Hepatic stellate cell (primary cell): ENCODE data around the gene ADGRL3.
"Not testable (repeated sequence)": the region's sequence is repeated elsewhere in the genome, so short reads cannot be mapped to it uniquely, and the experiment has no call there.

Source experiments
- DNase-seq: peaks from one replicate; pipeline ENCODE4 v3.0.0; 2011; ENCODE audit warnings: low spot score

Gene ADGRL3

DNA sequence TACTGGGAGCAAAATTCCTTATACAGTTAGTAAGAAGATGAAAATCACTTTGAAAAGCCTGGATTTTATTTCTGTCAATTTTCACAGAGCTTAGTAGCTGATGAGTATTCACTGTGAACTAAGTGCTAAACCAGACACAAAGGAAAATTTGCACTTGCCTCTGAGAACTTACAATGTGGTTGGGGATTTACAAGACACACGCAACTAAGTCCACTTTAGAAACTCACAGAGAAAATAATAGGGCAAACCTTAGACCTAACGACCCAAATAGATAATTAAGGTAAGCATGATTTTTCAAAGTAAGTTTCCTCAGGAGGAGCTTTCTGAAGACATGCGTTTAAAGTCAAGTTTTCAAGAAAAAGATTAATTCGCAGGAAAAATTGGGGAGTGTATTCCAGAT, 708.9 kb downstream of the ADGRL3 start:
- no peak for DNase-seq

DNA sequence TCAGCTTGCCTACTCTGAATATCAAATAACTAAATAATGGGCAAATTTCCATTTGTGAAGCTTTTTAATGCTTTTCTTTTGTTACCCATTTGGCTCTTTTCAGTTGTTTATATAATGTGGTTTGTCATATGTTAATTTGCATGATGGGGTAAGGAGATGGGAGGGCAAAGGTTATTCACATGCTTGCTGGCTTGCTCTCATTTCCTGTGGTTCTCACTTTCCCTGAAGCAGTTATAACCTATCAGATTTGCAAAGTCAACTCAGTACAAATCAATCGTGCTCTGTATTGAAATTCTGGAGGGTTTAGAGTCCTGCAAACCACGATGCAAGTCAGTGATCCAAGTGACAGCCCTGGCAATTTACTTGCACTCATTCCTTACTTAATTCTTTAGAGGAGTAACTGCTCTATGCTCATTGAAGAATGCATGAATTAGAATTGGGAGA, 711.2 kb downstream of the ADGRL3 start:
- no peak for DNase-seq

DNA sequence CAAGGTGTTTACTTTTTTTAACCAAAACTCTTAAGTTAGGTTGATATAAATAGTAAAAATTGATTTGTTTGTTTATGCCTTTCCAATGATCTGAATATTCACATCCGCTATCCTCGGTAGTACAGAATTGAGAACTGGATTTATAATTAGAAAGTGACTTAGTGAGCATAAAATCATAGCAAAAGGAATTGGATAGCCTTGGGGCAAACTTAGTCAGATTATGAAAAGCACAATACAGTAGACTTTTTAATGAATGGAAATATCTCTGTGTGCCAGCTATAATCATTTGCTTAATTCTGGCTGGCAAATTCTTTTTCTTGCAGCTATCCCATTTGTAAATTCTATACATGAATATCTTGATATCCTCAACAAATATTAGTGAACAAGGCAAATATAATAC, 713.5 kb downstream of the ADGRL3 start:
- no peak for DNase-seq

DNA sequence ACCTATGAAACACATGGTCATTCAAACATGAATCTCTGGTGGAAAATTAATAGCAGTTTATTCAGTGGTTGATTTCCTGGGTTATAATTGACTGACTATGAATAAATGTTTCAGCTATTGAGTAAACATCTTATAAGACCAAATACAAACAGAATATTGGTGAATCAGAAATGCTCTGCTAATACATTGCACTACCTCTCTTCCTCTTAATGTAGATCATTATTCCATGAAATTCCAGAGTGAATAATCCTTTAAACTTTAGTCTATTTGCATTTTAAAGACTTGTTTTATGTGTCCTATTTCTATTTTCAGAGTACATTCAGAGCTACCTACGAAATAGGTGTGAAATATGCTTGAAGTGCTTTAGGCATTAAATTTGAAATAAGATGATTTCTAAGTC, 715.4 kb downstream of the ADGRL3 start:
- DNase-seq = no peak

DNA sequence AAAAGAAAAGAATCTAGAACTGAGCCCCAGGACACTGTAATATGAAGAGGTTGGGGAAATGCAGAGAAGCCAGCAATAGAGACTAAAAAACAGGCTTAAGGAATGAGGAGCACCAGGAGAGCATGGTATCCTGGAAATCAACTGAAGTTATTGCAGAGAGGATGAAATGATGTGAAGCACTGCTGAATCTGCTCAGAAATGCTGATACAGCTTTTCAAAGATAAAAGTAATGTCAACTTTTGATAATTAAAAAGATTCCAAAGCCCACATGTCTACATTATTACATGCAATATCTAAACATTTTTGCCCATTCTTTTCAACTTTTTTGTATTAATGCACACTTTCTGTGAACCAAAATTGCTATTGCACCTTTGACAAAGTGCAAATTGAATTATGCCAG, 718.4 kb downstream of the ADGRL3 start:
- no peak for DNase-seq

DNA sequence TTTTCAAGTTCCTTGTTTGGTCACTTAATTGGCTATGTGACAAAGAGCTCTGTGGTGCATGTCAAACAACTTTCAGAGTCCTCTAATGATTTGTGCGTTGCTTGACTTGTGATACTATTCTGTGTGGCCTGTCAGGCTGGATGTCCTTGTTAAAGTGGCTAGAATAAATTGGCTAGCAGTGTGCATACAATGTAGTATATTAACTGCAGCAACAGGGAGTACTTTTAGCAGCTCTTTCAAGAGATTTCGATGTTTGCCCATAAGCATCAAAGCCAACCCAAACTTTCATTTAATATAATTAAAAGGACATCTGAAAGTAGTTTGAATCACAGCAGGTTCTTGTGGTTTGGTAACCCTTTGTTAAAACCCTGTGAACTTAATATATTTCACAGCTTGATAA, 718.9 kb downstream of the ADGRL3 start:
- no peak for DNase-seq

DNA sequence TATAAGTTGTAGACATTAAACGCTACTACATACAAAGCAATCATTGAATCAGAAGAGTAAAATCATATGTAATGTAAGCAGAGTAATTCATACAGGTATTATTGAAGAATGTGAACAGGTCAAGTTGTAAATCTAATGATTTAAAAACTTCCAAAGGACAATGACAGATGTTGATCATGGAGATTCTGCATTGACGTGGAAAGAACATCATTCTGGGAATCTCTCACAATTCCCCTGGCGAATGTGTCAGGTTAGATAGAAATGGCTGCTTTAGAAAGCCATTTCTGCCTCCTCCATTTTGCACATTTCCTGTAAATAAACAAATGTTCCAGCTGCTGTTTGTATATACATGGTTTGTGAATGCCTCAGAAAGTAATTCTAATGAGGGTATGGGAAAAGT, 719.4 kb downstream of the ADGRL3 start:
- no peak for DNase-seq

DNA sequence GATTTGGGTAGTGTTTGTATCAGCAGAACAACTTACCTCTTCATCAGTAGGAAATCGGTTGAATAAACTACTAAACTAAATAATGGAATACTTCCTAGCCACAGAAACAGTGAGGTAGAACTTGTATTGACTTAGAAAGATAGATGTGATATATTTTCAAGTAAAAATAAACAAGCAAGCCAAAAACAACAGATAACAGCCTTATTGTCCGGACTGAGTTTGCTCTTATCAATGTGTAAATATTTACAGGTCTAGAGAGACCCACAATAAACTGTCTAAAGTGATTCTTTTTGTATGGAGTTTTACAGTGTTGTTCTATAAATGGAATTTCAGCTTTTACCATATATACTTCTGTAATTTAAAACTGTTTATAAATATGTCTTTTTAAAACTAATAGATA, 721.8 kb downstream of the ADGRL3 start:
- no peak for DNase-seq

DNA sequence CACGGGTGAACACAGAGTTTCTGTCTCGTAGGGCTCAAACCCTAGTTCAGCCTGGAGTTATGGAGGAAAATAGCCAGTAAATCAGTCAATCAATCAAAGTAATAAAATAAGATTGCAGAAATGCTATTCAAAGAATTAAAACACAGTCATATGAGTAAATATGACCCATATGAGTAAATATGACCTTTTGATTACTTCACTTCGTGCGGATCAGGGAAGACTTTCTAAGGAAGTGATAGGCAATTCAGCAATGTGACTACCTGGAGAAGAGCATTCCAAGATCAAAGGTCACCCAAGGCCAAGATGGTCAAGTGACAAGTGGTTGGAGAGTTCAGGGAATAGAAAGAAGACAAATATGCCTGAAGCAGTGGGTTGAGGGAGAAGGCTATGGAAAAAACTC, 722.6 kb downstream of the ADGRL3 start:
- DNase-seq = no peak

DNA sequence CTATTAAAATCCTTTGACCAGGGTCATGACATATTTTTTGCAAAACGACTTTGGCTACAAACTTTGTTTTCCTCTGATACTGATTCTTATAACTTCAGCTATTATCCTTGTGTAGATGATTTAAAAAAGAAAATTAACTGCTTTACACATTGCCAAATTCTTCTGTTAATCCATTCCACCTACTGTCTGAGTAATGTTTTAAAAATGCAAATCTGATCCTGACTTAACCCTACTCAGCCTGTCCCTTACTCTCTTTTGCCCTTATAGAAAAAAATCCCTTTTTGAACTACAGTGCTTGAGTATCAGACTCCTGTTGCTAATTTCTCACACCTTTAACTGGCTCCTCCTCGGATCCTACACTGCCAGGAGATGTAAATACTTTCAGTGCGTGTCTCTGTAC, 723.1 kb downstream of the ADGRL3 start:
- no peak for DNase-seq

DNA sequence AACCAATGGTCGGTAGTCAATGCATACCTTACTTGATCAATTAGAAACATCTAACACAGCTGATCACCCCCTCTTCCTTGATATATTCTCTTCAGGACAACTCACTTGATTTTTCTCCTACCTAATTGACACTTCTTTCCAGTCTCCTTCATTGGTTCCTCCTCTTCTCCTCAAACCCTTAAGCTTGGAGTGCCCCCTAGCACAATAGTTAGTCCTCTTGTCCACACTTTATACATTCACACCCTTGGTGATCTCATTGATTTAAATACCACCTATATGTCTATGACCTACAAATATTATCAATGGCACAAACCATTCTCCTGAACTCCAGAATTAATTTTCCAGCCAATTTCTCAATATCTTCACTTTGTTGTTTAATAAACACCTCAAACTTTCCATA, 724.0 kb downstream of the ADGRL3 start:
- no peak for DNase-seq

DNA sequence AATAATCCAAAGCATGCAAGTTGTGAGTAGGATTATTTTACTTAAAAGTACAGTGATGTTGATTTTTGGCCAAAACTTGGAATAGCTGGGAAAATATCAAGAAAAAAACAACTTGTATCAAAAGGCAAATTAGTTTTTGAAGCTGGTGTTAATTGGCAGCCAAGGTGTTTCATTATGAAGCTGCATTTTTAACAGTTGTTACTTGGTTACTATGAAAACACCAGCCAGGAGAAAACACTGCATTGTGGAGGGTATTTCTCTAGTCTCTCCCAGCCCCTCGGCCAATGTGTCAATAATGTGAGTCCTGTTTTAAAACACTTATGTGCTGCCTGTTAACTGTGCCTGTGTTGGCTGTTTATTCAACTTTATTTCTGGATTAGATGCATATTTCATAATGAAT, 733.4 kb downstream of the ADGRL3 start:
- no peak for DNase-seq

DNA sequence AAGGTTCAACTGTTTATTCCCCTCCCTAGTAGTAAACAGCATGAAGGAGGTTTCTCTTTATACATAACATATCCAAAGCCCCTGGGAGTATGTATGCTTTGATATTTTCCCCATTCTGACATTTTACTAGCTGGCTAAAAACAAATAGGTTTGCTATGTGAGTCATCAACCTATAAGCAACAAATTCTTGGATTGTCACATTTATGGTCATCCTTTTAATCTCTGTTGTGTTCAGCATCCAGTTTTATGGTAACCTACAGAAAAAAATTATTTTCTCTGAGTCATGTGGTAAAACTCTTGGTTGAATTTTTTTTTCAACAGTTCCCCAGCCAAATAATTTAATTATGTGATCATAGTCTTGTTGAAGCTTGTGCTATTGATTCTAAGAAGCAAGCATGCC, 734.1 kb downstream of the ADGRL3 start:
- DNase-seq = no peak

DNA sequence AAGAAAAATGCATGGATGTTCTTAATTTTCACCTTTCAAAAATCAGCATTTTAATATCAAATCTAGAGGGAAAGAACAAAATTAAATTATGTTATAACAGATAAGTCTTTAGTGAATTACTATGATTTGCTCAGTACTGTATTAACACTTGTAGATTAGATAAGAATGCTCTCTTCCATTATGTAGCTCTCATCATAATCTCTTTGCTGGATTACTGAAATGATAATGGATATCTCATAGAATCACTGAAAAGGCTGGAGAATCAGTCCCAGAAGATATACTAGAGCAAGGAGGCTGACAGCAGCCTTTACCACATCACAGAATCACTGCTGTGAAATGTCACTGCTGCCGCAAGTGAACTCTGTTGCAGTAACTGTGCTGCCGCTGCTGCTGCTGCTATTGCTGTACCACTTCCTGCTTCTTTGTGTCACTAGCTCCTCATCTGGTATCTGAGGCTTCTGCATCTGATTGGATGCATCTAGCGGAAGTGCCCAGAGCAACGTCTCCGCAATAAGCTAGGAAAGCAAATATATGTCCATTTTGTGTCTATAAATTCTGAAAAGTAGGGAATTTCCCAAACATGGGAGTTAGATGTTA, 738.2 kb downstream of the ADGRL3 start:
- no peak for DNase-seq

DNA sequence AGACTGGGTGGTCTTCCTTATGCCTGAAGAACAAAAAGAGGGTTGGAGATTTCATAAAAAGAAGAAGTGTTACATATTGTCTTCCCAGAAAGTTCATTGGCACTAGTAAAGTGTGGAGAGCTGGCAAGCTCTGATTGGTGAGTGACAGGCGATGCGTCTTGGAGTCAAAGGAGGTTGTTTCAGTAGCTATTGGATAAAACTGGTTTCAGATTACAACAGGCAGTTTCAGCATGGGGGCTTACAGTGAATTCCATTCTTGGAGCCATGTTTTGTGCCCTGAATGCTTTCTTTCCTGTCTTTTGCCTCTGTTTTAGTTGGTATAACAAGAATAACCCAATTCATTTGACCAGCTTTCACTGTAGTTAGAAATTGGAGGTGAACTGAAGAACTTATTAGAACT, 750.5 kb downstream of the ADGRL3 start:
- DNase-seq = no peak

DNA sequence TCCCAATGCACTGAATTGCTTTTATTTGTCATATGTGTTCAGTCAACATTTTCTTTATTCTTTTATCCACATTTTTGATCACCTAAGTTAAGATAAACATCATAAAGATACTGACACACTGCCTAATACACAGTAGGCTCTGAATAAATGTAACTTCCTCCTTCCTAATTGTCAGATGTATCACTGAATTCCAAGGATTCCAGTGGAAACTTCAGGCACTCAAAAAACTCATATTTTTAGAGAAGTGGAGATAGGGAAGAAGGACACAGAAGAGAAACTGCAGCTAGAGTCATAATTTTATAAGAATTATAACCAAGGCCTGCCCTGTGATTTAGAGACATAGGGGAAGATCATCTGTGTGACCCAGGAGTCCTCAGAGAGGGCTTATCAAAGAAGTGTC, 753.3 kb downstream of the ADGRL3 start:
- no peak for DNase-seq

DNA sequence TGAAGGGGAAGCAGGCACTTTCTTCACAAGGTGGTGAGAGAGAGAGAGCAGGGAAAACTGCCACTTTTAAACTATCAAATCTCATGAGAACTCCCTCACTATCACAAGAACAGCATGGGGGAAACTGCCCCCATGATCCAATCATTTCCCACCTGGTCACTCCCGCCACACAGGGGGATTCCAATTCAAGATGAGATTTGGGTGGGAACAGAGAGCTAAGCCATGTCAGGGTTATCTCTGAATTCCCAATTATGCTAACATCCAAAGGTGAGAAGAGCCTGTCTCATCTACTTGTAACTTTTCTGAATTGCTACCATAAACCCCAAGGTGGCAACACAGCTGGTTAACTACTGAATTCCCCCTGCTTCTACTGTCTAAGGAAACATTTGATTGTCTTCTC, 758.5 kb downstream of the ADGRL3 start:
- DNase-seq = no peak

DNA sequence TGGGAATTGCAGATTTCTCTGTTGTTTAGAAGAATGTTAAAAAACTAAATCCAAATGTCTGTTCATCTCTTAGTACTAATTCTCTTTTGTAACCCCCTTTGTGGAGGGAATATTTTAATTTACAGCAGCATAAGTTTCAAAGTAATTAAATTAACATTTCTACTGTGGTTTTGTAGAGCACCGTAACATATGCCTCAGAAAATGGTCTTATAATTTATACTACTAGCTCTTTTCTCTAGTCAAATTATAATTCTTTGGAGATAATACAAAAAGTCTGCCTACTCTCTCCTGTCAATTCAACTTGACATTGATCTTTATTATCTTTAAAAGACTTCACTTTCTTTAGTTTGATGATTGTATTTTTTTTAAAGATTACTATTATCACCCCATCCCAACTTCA, 759.0 kb downstream of the ADGRL3 start:
- DNase-seq = no peak

DNA sequence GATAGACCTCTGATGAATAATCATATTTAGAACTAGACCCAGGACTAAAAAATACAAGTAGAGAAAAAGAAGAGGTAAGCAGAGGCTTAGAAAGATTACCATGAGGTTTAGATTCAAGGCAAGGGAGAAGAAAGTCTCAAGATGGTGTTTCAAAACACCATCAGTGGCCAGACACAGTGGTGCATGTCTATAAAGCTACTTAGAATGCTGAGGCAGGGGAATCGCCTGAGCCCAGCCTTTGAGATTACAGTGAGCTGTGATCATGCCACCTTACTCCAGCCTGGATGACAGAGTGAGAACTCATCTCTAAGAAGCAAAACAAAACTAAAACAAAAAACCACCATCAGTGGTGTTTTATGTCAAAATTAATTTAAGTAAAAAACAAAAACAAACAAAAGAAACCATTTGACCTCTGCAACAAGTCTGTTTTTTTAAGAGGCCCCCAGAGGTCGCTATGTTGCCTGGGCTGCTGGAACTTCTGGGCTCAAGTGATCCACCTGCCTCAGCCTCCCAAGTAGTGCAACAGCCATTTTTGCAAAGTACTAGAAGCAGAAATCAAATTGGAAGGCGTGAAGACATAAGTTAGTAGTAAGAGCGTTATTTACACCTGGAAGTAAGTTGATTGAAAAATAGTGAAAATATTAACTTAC, 784.3 kb downstream of the ADGRL3 start:
- DNase-seq = no peak

DNA sequence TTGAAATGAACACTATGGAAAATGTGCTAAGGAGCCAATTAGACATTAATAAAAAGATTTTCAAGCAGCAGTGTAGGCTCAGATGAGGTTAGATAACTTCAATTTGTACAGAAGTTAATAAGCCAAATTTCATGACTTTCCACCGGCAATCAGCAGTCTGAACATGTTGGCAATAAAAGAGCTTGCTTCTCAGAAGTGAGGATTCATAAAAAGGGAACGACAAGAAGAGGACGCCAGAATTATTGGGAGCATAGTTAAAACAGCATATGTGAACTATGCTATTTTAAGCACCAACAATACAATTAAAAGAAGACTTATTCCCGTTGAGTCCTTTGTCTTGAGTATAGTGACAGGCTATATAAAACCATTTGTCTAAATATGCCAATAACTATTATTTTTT, 785.3 kb downstream of the ADGRL3 start:
- DNase-seq = no peak

DNA sequence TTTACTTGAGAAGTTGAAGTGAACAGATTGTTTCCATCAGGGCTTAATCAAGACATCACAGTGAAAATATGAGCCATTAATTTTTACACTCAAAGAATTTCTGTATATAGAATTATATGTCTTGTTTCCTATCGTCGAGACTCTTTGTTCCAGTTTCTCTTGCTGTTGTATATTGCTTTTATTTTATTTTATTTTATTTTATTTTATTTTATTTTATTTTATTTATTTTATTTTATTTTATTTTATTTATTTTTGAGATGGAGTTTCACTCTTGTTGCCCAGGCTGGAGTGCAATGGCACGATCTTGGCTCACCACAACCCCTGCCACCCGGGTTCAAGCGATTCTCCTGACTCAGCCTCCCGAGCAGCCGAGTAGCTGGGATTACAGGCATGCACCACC, 786.8 kb downstream of the ADGRL3 start:
- not testable (repeated sequence) for DNase-seq

DNA sequence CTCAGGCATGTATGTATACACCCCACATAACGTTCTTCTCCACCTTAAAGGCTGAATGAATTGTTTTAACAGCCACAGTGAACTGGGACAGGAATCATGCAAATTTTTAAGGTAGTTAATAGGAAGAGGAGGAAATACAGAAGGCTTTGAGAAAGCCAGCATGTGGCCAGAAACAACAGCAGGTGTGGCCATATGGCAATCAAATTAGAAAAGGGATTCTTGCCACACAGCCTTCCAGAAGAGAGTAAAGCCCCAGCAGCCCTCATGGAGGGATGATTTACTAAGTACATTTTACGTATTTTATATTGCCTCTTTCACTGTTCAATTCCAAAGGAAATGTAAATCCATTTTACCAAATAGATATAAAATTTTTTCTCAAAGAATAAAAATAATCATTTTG, 792.2 kb downstream of the ADGRL3 start:
- DNase-seq = no peak

DNA sequence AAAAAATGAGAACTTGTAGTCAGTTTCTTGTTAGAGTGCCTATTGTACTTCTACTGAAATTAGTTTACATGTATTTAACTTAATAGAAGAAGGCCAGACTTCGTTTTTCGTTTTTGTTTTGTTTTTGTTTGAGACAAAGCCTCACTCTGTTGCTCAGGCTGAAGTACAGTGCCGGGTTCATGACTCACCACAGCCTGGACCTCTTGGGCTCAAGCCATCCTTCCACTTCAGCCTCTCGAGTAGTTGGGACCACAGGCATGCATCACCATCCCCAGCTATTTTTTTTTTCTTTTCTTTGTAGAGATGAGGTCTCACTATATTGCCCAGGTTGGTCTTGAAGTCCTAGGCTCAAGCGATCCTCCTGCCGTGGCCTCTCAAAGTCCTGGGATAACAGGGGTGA, 793.9 kb downstream of the ADGRL3 start:
- no peak for DNase-seq

DNA sequence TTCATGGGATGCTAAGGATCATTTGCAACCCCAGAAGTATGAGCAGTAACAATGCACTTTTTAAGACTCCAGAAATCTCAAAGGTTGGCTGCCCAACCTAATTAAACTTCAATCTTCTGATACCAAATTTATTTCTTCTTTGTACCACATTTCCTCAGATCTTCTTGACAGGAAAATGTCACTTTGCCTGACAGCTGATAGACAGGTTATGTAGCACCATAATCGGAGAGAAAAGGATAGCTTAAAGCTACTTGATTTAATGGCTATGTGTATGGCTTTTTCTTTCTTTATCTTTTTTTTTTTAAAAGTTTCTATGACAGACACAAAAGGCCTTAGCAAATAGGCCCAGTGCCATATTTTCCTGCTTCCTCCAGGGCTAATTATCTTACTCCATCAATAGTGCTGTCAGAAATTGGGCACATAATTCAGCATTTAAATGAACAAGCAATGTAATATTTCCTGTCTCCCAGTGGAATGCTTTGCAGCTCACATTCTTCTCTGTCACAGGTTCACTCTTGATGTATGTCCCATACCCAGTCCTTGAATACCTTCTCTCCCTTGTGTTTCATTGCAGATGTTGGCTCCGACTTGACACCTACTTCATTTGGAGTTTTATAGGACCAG, 795.7 kb downstream of the ADGRL3 start:
- DNase-seq = no peak
